Measurements from ENCODE around the gene ATIC.

The ATIC gene

DNA sequence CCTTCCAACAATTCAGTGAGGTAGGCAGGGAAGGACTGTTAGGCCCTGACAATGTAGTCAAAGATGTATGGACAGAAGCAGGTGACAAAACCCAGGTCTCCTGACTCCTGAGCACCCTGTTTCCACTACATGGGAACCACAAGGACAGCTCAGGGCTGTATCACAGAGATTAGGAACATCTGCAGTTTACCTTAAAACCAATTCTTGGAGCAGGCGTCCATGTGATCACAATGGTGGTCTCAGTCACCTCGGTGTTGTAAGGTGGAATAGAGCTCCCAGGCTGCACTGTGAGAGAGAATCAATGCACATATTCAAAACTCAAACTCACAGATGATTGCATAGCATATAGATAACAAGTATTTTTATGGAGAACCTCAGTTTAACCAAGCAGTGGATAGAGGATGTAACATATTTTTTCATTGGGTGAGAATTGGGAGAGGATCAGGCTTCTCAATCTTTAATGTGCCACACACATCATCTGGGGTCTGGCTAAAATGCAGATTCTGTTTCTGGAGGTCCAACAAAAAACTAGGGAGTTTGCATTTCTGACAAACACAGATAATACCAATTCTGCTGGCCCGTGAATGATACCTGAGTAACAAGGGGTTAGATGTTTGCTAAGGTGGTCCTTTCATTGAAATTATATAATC lies 87.3 kb downstream of the ATIC start:
- DNase-seq (ENCODE audit: low read depth in 2 of 2), result no peak

Data from stimulated activated CD8-positive, alpha-beta memory T cell treated with anti-CD3 and anti-CD28 coated beads, Interleukin-15, amount 100 ng/mL, for 48 hours (primary cell).